OCI-LY1 (cell line): ENCODE measurements around the gene DPP6.

Source experiments
- H2AFZ ChIP-seq: fragments of 200-600 bp; sonication (generic), shearing (Covaris generic); 2 replicates; pipeline ENCODE4 v1.6.0; 2014; ENCODE audit warnings: antibody characterized with exemption, mild to moderate bottlenecking, low read length
- H3F3A ChIP-seq: fragments of 200-600 bp; sonication (generic), shearing (Covaris generic); 2 replicates; pipeline ENCODE4 v1.6.0; 2014; ENCODE audit warnings: mild to moderate bottlenecking, antibody characterized with exemption, low read length, moderate library complexity; ENCODE audit not compliant: insufficient read depth
- H3K27ac ChIP-seq: fragments of 200-600 bp; sonication (generic); 2 replicates; pipeline ENCODE4 v1.5.1; 2014; ENCODE audit warnings: low read length, mixed run types, mild to moderate bottlenecking, low read depth; ENCODE audit not compliant: poor library complexity, severe bottlenecking
- H3K27me3 ChIP-seq: fragments of 200-600 bp; sonication (generic); 2 replicates; pipeline ENCODE4 v1.6.0; 2014; ENCODE audit warnings: antibody characterized with exemption, mild to moderate bottlenecking, low read length, moderate library complexity; ENCODE audit not compliant: insufficient read depth
- H3K36me3 ChIP-seq: fragments of 200-600 bp; sonication (generic); 2 replicates; pipeline ENCODE4 v1.6.1; 2014; ENCODE audit warnings: mild to moderate bottlenecking, antibody characterized with exemption, low read length, moderate library complexity, mixed read lengths; ENCODE audit not compliant: insufficient read depth
- H3K4me1 ChIP-seq: fragments of 200-600 bp; sonication (generic); 2 replicates; pipeline ENCODE4 v1.5.1; 2014; ENCODE audit warnings: mild to moderate bottlenecking, low read length, moderate library complexity; ENCODE audit not compliant: insufficient read depth, severe bottlenecking
- H3K4me2 ChIP-seq: fragments of 200-600 bp; sonication (generic), shearing (Covaris generic); 2 replicates; pipeline ENCODE4 v1.6.1; 2014; ENCODE audit warnings: low read length
- H3K4me3 ChIP-seq: fragments of 200-600 bp; sonication (generic); 2 replicates; pipeline ENCODE4 v1.5.1; 2014; ENCODE audit warnings: low read length, low read depth, mild to moderate bottlenecking, mixed read lengths; ENCODE audit not compliant: poor library complexity, severe bottlenecking
- H3K79me2 ChIP-seq: fragments of 200-600 bp; shearing (Covaris generic); 2 replicates; pipeline ENCODE4 v1.6.1; 2016; ENCODE audit warnings: mixed run types, low read length, mixed read lengths; ENCODE audit not compliant: insufficient read depth
- H3K9ac ChIP-seq: fragments of 200-600 bp; sonication (generic), shearing (Covaris generic); 2 replicates; pipeline ENCODE4 v1.6.1; 2014; ENCODE audit warnings: mild to moderate bottlenecking, low read length, mixed read lengths
- H3K9me2 ChIP-seq: fragments of 200-600 bp; sonication (generic), shearing (Covaris generic); 2 replicates; pipeline ENCODE4 v1.6.1; 2014; ENCODE audit warnings: low read depth, mild to moderate bottlenecking, low read length, mixed read lengths
- H3K9me3 ChIP-seq: fragments of 200-600 bp; shearing (Covaris generic); 2 replicates; pipeline ENCODE4 v1.6.1; 2014; ENCODE audit warnings: low read length, mixed read lengths
- H4K20me1 ChIP-seq: fragments of 200-600 bp; sonication (generic), shearing (Covaris generic); 2 replicates; pipeline ENCODE4 v1.6.0; 2016; ENCODE audit warnings: mild to moderate bottlenecking, low read length; ENCODE audit not compliant: insufficient read depth
- EZH2 ChIP-seq: fragments of 200-600 bp; sonication (generic), shearing (Covaris generic); IDR thresholded peaks from 2 replicates; pipeline ENCODE4 v1.8.0; 2017; ENCODE audit warnings: borderline replicate concordance, mixed run types, mild to moderate bottlenecking, antibody characterized with exemption, low read length, moderate library complexity, mixed read lengths
- TF ChIP-seq, protein P1 (sequence below): fragments of 200-600 bp; sonication (generic), shearing (Covaris generic); IDR thresholded peaks from 2 replicates; pipeline ENCODE4 v1.5.1; 2017; ENCODE audit warnings: mild to moderate bottlenecking, antibody characterized with exemption, low read length, moderate library complexity, mixed read lengths

The DPP6 gene

DNA sequence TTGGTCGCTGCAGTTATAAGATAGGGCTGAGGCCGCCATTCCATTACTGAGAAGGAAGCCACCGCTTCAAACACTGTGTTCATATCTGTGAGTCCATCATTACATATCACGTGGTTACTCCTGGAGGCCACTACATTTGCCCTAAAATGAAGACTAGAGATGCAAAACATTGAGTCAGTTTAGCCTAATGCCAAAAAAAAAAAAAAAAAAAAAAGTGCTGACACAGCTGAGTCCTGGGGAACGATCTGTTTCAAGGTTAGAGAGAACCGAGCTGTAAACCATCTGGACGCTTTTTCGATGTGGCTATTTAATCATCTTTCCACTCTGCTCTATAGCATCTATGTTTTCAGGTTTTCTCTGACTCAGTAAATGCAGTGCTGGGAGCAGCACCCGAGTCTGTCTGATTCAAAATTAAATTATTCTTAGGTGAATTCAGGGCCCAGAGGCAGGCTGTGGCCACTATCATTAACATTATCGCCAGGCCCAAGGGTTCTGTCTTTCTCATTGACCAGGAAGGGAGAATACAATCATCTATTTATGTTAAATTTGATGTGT is 501.6 kb downstream of the DPP6 start:
- no peaks in the 10 kb centered on the region for H3K4me1 ChIP-seq
- H3K4me3 ChIP-seq = no peak overlapping the region
- H3K79me2 ChIP-seq = no peaks in the 10 kb centered on the region
- no peaks in the 10 kb centered on the region for H4K20me1 ChIP-seq
- no peak overlapping the region for H2AFZ ChIP-seq
- no peaks in the 10 kb centered on the region for H3K36me3 ChIP-seq
- H3F3A ChIP-seq = no peaks in the 10 kb centered on the region
- no peak overlapping the region for H3K27ac ChIP-seq
- no peaks in the 10 kb centered on the region for H3K27me3 ChIP-seq
- H3K9me2 ChIP-seq = no peaks in the 10 kb centered on the region
- no peaks in the 10 kb centered on the region for H3K9me3 ChIP-seq
- no peak overlapping the region for H3K9ac ChIP-seq
- TF ChIP-seq, protein P1, sequence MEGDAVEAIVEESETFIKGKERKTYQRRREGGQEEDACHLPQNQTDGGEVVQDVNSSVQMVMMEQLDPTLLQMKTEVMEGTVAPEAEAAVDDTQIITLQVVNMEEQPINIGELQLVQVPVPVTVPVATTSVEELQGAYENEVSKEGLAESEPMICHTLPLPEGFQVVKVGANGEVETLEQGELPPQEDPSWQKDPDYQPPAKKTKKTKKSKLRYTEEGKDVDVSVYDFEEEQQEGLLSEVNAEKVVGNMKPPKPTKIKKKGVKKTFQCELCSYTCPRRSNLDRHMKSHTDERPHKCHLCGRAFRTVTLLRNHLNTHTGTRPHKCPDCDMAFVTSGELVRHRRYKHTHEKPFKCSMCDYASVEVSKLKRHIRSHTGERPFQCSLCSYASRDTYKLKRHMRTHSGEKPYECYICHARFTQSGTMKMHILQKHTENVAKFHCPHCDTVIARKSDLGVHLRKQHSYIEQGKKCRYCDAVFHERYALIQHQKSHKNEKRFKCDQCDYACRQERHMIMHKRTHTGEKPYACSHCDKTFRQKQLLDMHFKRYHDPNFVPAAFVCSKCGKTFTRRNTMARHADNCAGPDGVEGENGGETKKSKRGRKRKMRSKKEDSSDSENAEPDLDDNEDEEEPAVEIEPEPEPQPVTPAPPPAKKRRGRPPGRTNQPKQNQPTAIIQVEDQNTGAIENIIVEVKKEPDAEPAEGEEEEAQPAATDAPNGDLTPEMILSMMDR = no peak
- TF ChIP-seq EZH2 = no peak
- H3K4me2 ChIP-seq = no peak overlapping the region

DNA sequence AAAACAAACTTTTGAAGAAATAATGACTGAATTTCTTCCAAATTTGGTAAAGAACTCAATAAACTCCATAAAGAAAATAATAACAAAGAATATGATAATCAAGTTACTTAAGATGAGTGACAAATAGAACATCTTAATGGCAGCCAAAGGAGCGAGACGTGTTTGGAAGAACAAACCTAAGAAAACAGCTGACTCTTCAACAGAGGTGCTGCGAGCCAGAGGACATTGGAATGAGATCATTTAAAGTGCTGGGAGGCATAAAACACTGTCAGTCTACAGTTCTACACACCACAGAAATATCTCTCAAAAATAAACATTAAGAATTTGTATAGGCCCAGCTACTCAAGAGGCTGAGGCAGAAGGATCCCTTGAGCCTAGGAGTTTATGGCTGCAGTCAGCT is 507.3 kb downstream of the DPP6 start:
- Histone ChIP-seq H3K27ac (no peak overlapping the region), H2AFZ (no peak overlapping the region), H3K4me1 (no peaks in the 10 kb centered on the region), H3K9me3 (no peaks in the 10 kb centered on the region), H3K9me2 (no peaks in the 10 kb centered on the region), H3K9ac (no peak overlapping the region), H3K36me3 (no peaks in the 10 kb centered on the region), H3F3A (no peaks in the 10 kb centered on the region), H3K79me2 (no peaks in the 10 kb centered on the region), H3K27me3 (no peaks in the 10 kb centered on the region), H3K4me2 (no peak overlapping the region), H4K20me1 (no peaks in the 10 kb centered on the region), H3K4me3 (no peak overlapping the region)
- TF ChIP-seq, protein P1 = no peak
- no peak for TF ChIP-seq EZH2

DNA sequence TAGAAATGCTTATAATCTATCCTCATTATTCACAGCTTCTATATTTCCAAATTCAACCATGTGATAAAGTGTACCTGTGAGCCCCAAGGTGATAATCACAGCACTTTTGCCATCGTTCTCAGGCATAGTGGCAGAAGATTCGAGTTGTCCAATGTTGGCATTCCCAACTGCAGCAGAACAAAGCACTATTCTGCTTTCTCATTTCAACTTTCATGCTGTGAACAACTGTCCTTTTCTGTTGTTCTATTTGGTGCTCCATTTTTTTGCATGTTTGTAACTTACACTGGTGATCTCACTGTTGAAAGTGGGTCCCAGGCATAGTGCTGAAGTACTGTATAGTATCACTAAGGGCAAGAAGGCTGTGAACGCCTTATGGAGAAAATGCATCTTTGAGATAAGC is 512.5 kb downstream of the DPP6 start:
- H4K20me1 ChIP-seq = no peaks in the 10 kb centered on the region
- H3K27me3 ChIP-seq = no peaks in the 10 kb centered on the region
- H3K9me3 ChIP-seq = no peaks in the 10 kb centered on the region
- no peak overlapping the region for H3K9ac ChIP-seq
- no peak overlapping the region for H3K4me3 ChIP-seq
- no peaks in the 10 kb centered on the region for H3K9me2 ChIP-seq
- H2AFZ ChIP-seq = no peak overlapping the region
- no peak overlapping the region for H3K4me2 ChIP-seq
- H3K4me1 ChIP-seq = no peaks in the 10 kb centered on the region
- TF ChIP-seq, protein P1 = no peak
- no peak for TF ChIP-seq EZH2
- H3K79me2 ChIP-seq = no peaks in the 10 kb centered on the region
- H3K36me3 ChIP-seq = no peaks in the 10 kb centered on the region
- H3F3A ChIP-seq = no peaks in the 10 kb centered on the region
- no peak overlapping the region for H3K27ac ChIP-seq
